Measurements from ENCODE around the gene GMDS.

Gene GMDS

GRCh38 chr6:1574890-1575209 lies 670.6 kb downstream of the GMDS start:
- DNase-seq (ENCODE audit: low read depth in 3 of 3): no peak

- no peak for DNase-seq (ENCODE audit: low read depth in 3 of 3)
Observed at GRCh38 chr6:1574083-1574761, 671.2 kb downstream of the GMDS start.
